Esophagus squamous epithelium (tissue), 5 donors: ENCODE measurements around the gene COA6. TPM values are rescaled to one million over a fixed set of nuclear protein-coding genes. Genes with fewer than 3 reads are reported as not detected.

Source experiments
- DNase-seq: peaks from one replicate; lab custom pipeline; 2025; lab: John Stamatoyannopoulos, UW
- H3K27ac ChIP-seq, 4 donors: fragments of 200-600 bp; sonication (generic); one replicate each; pipeline ENCODE4 v1.5.1; 2016 to 2019; ENCODE audit warnings: mild to moderate bottlenecking in 1 of 4
- H3K27me3 ChIP-seq, 4 donors: fragments of 200-600 bp; sonication (generic); 1 replicate in 3 of 4; 2 replicates in 1 of 4; pipeline versions ENCODE4 v1.5.1 to v1.6.0; 2017 to 2021; ENCODE audit warnings: antibody characterized with exemption in 1 of 4
- H3K36me3 ChIP-seq, 3 donors: fragments of 200-600 bp; sonication (generic); one replicate each; pipeline ENCODE4 v1.5.1; 2016 to 2019
- H3K4me1 ChIP-seq, 3 donors: fragments of 200-600 bp; sonication (generic); one replicate each; pipeline ENCODE4 v1.5.1; 2017 to 2019
- H3K4me3 ChIP-seq, 4 donors: fragments of 200-600 bp; sonication (generic); 1 replicate in 3 of 4; 2 replicates in 1 of 4; pipeline ENCODE4 v1.5.1; 2016 to 2019; ENCODE audit warnings: mild to moderate bottlenecking in 2 of 4, moderate library complexity in 1 of 4
- H3K9me3 ChIP-seq, 3 donors: fragments of 200-600 bp; sonication (generic); one replicate each; pipeline ENCODE4 v1.5.1; 2016 to 2019
- POLR2A ChIP-seq, 4 donors: fragments of 450-650 bp; IDR thresholded peaks; one replicate each; pipeline ENCODE4 v1.6.1; 2017; ENCODE audit warnings: antibody characterized with exemption in 4 of 4, mild to moderate bottlenecking in 4 of 4, moderate library complexity in 3 of 4
- WGBS, 2 donors: methylation state at CpG; one replicate each; pipeline ENCODE4 v1.1.5; 2018; 5-methylcytosine and 5-hydroxymethylcytosine counted together
- intact Hi-C: fragments of 100-400 bp; cut with DNase I; formaldehyde crosslinking; loops from one replicate; pipeline ENCODE4 v1.15.0; 2022
- total RNA-seq, 4 donors: library from RNA; depleted of rRNA; stranded (reverse); fragments of >200 nt; gene quantifications; one replicate each; pipeline ENCODE4 v1.1.0, GENCODE V29; 2016
- TF ChIP-seq, protein P1 (sequence below), 6 experiments: fragments of 450-650 bp in 4 of 6; fragments of 200-600 bp in 2 of 6; sonication (generic) in 2 of 6; IDR thresholded peaks; one replicate each; pipeline ENCODE4 v1.5.1; 2016 to 2019; ENCODE audit warnings: antibody characterized with exemption in 6 of 6, mild to moderate bottlenecking in 4 of 6, moderate library complexity in 4 of 6
- donor health status: DM: yes; HTN: yes; CAD: no.

The COA6 gene
- total RNA-seq, 4 donors from 2014 or later = 17.1 to 33.5 (median 24.6) TPM

DNA sequence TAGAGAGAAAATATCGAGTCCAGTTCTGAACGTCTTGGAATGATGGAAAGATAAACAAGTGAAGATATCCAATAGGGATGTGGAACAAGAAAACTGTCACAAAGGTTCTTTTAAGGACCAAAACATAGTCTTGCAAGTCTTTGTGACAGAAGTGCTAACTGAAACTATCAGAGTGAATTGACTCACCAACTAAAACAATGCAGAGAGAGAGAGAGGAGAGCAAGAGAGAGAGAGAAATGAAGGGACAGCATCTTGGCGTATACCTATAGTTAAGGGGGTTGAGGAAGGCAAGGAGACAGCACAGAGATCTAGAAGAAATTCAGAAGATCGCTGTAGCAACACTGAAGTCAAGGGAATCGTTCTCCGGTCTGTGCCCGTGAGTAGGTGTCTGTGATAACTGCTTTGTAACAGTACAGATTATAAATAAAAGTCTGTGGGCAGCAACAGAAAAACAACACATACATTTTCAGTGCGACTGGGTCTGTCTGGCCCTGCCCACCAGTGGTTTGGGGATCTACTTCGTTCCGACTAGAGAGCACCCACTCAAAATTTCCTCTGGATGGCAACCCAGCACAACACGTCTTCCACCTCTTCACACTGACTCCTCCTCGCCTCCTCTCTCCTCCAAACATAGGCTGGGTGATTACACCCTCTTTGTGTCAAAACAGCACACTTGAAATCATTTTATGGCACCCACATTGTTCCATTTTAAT is 4.8 kb upstream of the COA6 start:
- no peaks in the 10 kb centered on the region for H3K36me3 ChIP-seq
- TF ChIP-seq, protein P1, sequence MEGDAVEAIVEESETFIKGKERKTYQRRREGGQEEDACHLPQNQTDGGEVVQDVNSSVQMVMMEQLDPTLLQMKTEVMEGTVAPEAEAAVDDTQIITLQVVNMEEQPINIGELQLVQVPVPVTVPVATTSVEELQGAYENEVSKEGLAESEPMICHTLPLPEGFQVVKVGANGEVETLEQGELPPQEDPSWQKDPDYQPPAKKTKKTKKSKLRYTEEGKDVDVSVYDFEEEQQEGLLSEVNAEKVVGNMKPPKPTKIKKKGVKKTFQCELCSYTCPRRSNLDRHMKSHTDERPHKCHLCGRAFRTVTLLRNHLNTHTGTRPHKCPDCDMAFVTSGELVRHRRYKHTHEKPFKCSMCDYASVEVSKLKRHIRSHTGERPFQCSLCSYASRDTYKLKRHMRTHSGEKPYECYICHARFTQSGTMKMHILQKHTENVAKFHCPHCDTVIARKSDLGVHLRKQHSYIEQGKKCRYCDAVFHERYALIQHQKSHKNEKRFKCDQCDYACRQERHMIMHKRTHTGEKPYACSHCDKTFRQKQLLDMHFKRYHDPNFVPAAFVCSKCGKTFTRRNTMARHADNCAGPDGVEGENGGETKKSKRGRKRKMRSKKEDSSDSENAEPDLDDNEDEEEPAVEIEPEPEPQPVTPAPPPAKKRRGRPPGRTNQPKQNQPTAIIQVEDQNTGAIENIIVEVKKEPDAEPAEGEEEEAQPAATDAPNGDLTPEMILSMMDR (IDR thresholded peaks at IDR 0.05) = no peak
- TF ChIP-seq POLR2A (IDR thresholded peaks at IDR 0.05) = no peak
- WGBS, 2 donors = 78 to 79% methylated on average over 12 of the region's 12 CpGs
- no peak overlapping the region for H3K4me3 ChIP-seq
- no peaks in the 10 kb centered on the region for H3K27me3 ChIP-seq
- intact Hi-C loops = no loop called here
- DNase-seq = no peak
- H3K9me3 ChIP-seq = no peaks in the 10 kb centered on the region
- H3K27ac ChIP-seq = no peak overlapping the region
- H3K4me1 ChIP-seq = peaks cover 0 to 21% (median 6%) of the 10 kb centered on the region in 3 donors

DNA sequence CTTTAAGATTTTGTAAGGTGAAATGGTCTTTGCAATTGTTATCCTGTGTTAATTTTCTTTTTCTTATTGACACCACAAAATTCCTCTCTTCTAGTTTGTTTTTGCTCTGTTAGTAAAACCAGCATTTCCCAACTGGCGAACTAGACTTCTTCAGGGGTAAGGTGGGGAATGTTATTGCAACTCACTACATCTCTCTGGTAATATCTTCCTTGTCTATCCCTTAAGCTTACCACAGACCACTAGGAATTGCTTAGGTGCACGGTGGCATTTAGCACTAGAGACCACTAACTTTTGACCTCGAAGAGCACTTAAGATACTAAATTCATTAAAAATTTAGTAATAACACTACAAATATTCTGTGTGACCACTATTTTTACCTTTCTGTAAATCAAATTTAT is 4.2 kb upstream of the COA6 start:
- Histone ChIP-seq H3K36me3 (no peaks in the 10 kb centered on the region), H3K27ac (peak overlapping the region in 1 of 4 donors; percentile 73), H3K9me3 (no peaks in the 10 kb centered on the region), H3K4me3 (no peak overlapping the region), H3K27me3 (no peaks in the 10 kb centered on the region), H3K4me1 (peaks cover 0 to 22% (median 6%) of the 10 kb centered on the region in 3 donors)
- 76 to 87% methylated on average over 3 of the region's 3 CpGs for WGBS, 2 donors
- intact Hi-C loops = no loop called here
- no peak for DNase-seq
- TF ChIP-seq, protein P1 (IDR thresholded peaks at IDR 0.05) = no peak
- TF ChIP-seq POLR2A (IDR thresholded peaks at IDR 0.05) = no peak

DNA sequence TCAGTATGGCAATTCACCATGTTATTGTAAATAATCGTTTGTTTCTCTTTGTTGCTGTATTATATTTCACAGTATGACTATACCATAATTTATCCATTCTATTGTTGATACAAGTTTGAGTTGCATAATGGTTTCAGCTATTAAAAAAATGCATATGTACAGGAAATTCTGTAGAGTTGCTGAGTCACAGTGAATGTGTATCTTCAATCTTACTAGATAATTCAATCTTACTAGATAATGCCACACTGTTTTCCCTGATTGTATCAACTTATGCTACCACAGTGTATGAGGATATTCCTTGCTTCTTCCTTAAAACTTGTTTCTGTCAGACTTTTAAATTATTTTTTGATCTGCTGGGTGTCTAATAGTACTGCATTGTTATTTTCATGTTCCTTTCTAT is 3.5 kb upstream of the COA6 start:
- peak overlapping the region; percentile 26 to 73 (median 50) for H3K27ac ChIP-seq
- H3K9me3 ChIP-seq = no peaks in the 10 kb centered on the region
- WGBS, 2 donors = 35 to 55% methylated on average over 1 of the region's 1 CpG
- no peaks in the 10 kb centered on the region for H3K36me3 ChIP-seq
- no peak for DNase-seq
- peaks cover 4 to 30% (median 14%) of the 10 kb centered on the region in 3 donors for H3K4me1 ChIP-seq
- no peaks in the 10 kb centered on the region for H3K27me3 ChIP-seq
- TF ChIP-seq, protein P1 (IDR thresholded peaks at IDR 0.05) = no peak
- no peak for TF ChIP-seq POLR2A (IDR thresholded peaks at IDR 0.05)
- intact Hi-C loops = no loop called here
- no peak overlapping the region for H3K4me3 ChIP-seq

DNA sequence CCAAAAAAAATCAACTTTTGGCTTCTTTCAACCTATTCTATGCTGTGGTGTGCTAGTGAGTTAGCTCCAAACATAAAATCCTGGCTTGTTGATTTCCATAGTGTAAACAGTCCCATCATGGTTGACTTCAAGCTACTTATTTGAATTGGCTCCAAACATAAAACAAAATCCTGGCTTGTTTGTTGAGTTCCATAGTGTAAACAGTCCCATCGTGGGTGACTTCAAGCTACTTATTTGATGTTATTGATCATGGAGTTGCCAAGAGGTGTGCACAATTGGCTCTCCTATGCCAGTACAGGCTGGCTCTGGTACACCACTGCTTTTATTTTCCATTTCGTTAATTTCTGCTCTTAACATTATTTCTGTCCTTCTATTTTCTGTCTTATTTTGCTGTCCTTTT is 1.8 kb upstream of the COA6 start:
- no peak for TF ChIP-seq POLR2A (IDR thresholded peaks at IDR 0.05)
- TF ChIP-seq, protein P1 (IDR thresholded peaks at IDR 0.05) = no peak
- Histone ChIP-seq H3K4me1 (peaks cover 4 to 40% (median 16%) of the 10 kb centered on the region in 3 donors), H3K36me3 (peaks cover under 1 to 15% (median 4%) of the 10 kb centered on the region in 3 donors), H3K4me3 (no peak overlapping the region), H3K27ac (peak overlapping the region in 1 of 4 donors; percentile 32), H3K9me3 (no peaks in the 10 kb centered on the region), H3K27me3 (no peaks in the 10 kb centered on the region)
- no peak for DNase-seq
- intact Hi-C loops = no loop called here
- 43 to 64% methylated on average over 2 of the region's 2 CpGs for WGBS, 2 donors

DNA sequence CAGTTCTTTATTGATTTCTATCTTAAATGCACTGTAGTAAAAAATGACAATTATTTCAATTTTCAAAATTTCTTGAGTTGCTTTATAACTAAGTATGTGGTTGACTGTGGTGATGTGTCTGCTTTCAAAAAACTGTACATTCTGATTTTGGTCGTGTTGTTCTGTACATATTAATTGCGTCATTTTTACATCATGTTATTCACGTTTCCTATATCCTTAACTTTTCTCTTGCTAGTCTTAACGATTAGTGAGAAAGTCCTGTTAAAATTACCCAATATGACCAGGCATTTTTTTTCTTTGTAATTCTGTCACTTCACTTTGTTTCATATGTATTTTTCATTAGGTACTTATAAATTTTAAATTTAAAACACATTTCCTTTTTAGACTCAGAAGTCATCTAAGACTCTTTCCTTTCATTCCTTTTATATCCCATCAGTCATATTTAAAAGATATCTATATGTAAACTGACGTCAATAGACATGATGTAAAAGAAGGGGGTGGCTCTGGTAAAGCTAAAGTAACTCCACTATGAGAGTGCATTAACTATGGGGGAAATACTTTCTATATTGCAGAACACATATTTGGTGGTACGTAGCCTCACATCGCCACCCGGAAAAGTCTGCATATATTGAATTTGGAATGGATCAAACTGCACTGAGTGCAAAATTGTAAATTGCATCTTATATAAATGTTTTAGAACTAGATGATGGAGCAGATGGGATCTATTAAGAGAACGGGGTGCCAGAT is 1.1 kb upstream of the COA6 start:
- peaks cover 4 to 23% (median 9%) of the 10 kb centered on the region in 3 donors for H3K36me3 ChIP-seq
- peak overlapping the region in 3 of 4 donors; percentile 93 to 97 (median 97) for H3K27ac ChIP-seq
- WGBS, 2 donors = 39 to 40% methylated on average over 9 of the region's 9 CpGs
- DNase-seq = no peak
- intact Hi-C loops = no loop called here
- H3K9me3 ChIP-seq = no peaks in the 10 kb centered on the region
- H3K4me3 ChIP-seq = peak overlapping the region; percentile 69 to 94 (median 93)
- no peaks in the 10 kb centered on the region for H3K27me3 ChIP-seq
- peaks cover 4 to 40% (median 16%) of the 10 kb centered on the region in 3 donors for H3K4me1 ChIP-seq
- TF ChIP-seq, protein P1 (IDR thresholded peaks at IDR 0.05) = no peak
- no peak for TF ChIP-seq POLR2A (IDR thresholded peaks at IDR 0.05)
